HL-60 (cell line): ENCODE results near the gene HSPA14.

Experiments used
- DNase-seq, 2 experiments: peaks; one replicate each; pipeline ENCODE4 v3.0.0-alpha.2; 2010 to 2020; ENCODE audit warnings: low read depth in 1 of 2, low spot score in 1 of 2
- H3K27ac ChIP-seq: fragments of 250-450 bp; sonication (Bioruptor Pico); replicated peaks from 2 replicates; pipeline ENCODE4 v1.5.1; 2020; ENCODE audit warnings: mild to moderate bottlenecking, moderate library complexity
- H3K27me3 ChIP-seq: fragments of 250-450 bp; sonication (Bioruptor Pico); 2 replicates; pipeline ENCODE4 v1.5.1; 2021; ENCODE audit warnings: mild to moderate bottlenecking, moderate library complexity; ENCODE audit not compliant: insufficient read depth, poor library complexity, severe bottlenecking
- H3K4me3 ChIP-seq: replicated peaks from 2 replicates; pipeline ENCODE4 v1.5.1; 2011; ENCODE audit warnings: mild to moderate bottlenecking, control low read depth, low read length; ENCODE audit not compliant: insufficient read depth
- CTCF ChIP-seq: IDR thresholded peaks from one replicate; pipeline ENCODE4 v1.5.1; 2011; ENCODE audit warnings: low read length, control low read depth, inconsistent platforms; ENCODE audit not compliant: insufficient read depth
- GABPA ChIP-seq: IDR thresholded peaks from 2 replicates; pipeline ENCODE4 v1.6.1; 2012; ENCODE audit warnings: low read depth
- POLR2AphosphoS5 ChIP-seq: IDR thresholded peaks from 2 replicates; pipeline ENCODE4 v1.6.1; 2012; ENCODE audit warnings: low read depth
- REST ChIP-seq: IDR thresholded peaks from 2 replicates; pipeline ENCODE4 v1.6.1; 2012; ENCODE audit warnings: low read depth; ENCODE audit not compliant: insufficient replicate concordance
- SPI1 ChIP-seq: IDR thresholded peaks from 2 replicates; pipeline ENCODE4 v1.6.1; 2012; ENCODE audit warnings: low read depth, mild to moderate bottlenecking, borderline replicate concordance

HSPA14 gene

GRCh38 chr10:14843327-14843988 is 5.4 kb downstream of the HSPA14 start:
- H3K27me3 ChIP-seq, result no peaks in the 10 kb centered on the region
- TF ChIP-seq REST (no peak), SPI1 (no peak), CTCF (no peak), POLR2AphosphoS5 (no peak), GABPA (no peak)

GRCh38 chr10:14844948-14845347 is 6.8 kb downstream of the HSPA14 start:
- Histone ChIP-seq H3K27ac (no peak overlapping the region), H3K4me3 (no peak overlapping the region), H3K27me3 (no peaks in the 10 kb centered on the region)
- DNase-seq, result no peak
- TF ChIP-seq GABPA, result no peak
- no peak for TF ChIP-seq CTCF

More at GRCh38 chr10:14843327-14843988, 5.4 kb downstream of the HSPA14 start:
- Histone ChIP-seq H3K4me3 (no peak overlapping the region), H3K27ac (no peak overlapping the region)
- DNase-seq, result no peak

GRCh38 chr10:14852236-14852635 is 14.1 kb downstream of the HSPA14 start:
- TF ChIP-seq REST (no peak), SPI1 (no peak), CTCF (no peak), POLR2AphosphoS5 (no peak), GABPA (no peak)
- Histone ChIP-seq H3K27me3 (no peaks in the 10 kb centered on the region), H3K4me3 (no peak overlapping the region), H3K27ac (no peak overlapping the region)
- DNase-seq, result no peak

GRCh38 chr10:14855453-14855852 is 17.3 kb downstream of the HSPA14 start:
- DNase-seq, result no peak
- Histone ChIP-seq H3K27ac (no peak overlapping the region), H3K27me3 (no peaks in the 10 kb centered on the region), H3K4me3 (no peak overlapping the region)
- no peak for TF ChIP-seq CTCF
